ENCODE measurements around the gene TMCO1.
"Not testable (repeated sequence)": the region's sequence is repeated elsewhere in the genome, so short reads cannot be mapped to it uniquely, and the experiment has no call there.

Gene TMCO1

DNA sequence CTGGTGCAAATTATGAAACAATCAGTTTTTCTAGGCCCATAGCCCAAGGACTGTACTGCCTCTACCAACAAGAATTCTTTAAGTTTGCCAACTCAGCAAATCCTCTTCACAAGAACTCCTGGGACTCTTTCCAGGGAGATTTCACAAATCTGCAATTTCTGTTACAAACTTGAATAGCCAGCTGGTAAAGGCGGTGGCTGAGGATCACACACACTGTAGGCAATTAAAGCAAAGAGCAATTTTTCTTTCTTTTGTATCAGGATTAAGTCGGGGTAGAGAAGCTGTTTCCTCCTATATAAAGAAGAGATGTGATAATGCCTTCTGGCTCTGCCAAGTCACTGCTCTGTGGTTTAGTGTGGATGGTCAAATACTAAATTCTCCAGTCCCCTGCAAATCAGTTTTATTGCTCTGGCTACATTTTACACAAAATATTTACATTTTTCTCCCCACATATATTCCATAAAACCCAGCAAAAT is 72.0 kb downstream of the TMCO1 start:
- no peak for DNase-seq (ENCODE audit: extremely low spot score)
- ChIA-PET POLR2A (no interaction called here), CTCF (interaction anchor here (1.8 to 4.0 kb wide), 5 partner anchors 10 to 218 kb away, joined by 5 to 22 read pairs (median 16); no protein-coding TSS in a partner anchor)
- no peak for TF ChIP-seq CTCF (IDR thresholded peaks at IDR 0.05; ENCODE audit: control extremely low read depth, extremely low read depth, low read depth, missing control alignments)

GRCh38 chr1:165695031-165695430 is 73.6 kb downstream of the TMCO1 start:
- no peak for DNase-seq (ENCODE audit: extremely low spot score)
- no peak for TF ChIP-seq CTCF (IDR thresholded peaks at IDR 0.05; ENCODE audit: control extremely low read depth, extremely low read depth, low read depth, missing control alignments)
- ChIA-PET POLR2A (no interaction called here), CTCF (interaction anchor here (1.4 kb wide), 1 partner anchor 9 kb away, joined by 4 read pairs; no protein-coding TSS in a partner anchor)

DNA sequence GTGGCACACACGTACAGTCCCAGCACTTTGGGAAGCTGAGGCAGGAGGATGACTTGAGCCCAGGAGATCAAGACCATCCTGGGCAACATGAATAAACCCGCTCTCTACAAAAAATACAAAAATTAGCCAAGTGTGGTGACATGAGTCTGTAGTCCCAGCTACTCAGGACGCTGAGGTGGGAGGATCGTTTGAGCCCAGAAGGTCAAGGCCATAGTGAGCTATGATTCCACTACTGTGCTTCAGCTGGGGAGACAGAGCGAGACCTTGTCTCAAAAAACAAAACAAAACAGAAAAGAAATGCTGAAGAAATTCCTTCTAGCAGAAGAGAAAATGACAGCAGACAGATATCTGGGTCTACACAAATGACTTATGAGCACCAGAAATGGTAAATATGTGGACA is 80.6 kb downstream of the TMCO1 start:
- ChIA-PET POLR2A (no interaction called here), CTCF (interaction anchor here (3.4 kb wide), 1 partner anchor 9 kb away, joined by 22 read pairs; the partner anchor contains the start of gene ALDH9A1)
- no peak for TF ChIP-seq CTCF (IDR thresholded peaks at IDR 0.05; ENCODE audit: control extremely low read depth, extremely low read depth, low read depth, missing control alignments)
- DNase-seq (ENCODE audit: extremely low spot score): no peak

DNA sequence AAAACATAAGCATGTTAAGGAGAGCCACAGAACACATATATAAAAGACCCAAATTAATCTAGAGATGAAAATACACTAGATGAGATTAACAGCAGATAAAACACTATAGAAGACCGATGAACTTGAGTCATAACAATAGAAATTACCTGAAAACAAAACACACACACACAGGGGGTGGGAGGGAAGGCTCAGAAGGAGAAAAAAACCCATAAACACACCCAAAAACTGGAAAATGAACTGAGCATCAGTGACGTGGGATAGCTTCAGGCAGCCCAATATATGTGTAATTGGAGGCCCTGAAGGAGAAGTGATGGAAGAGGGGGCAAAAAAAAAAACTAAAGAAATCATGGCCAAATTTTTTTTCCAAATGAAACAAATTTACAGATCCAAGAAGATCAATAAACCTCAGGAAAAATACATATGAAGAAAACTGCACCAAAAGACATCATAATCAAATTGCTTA is 81.7 kb downstream of the TMCO1 start:
- CTCF ChIA-PET: interaction anchor here (1.0 to 3.4 kb wide), 4 partner anchors 8 to 20 kb away, joined by 3 to 22 read pairs (median 6); partner anchors contain the start of gene ALDH9A1
- no peak for DNase-seq (ENCODE audit: extremely low spot score)
- no peak for TF ChIP-seq CTCF (IDR thresholded peaks at IDR 0.05; ENCODE audit: control extremely low read depth, extremely low read depth, low read depth, missing control alignments)
- POLR2A ChIA-PET: no interaction called here

DNA sequence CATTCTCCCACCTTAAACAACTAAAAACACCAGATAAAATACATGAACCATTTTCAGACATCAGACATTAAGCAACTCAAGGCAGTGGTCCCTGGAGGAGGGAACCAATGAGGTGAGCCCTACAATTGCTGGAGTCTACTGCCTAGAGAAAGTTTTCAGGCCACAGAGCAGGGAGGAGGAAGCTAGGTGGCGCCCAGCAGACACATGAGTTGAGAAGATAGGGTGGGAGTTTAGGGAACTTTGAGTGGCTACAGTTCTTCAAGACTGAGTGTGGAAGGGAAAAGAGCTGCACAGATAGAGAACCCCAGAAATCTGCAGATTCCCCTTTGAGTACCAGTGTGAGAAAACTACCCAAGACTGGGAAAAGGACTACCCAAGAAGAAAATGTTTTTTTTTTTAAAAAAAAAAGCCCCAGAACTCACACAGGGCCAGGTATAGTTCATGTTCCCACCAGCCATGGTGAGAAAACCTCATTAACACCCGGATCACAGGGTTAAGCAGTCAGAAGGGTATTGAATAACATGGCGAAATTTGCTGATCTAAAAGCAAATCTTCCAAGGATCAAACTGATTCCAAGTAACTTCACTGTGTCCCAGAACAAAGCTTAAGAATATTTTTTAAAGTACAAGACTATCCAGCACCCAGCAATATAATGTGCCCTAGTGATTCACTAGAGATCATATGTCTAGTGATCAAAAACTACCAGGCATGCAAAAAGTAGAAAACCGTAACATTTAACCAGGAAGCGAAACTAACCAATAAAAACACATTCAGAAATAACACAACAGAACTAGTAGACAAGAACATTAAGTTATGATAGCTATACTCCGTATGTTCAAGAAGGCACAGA is 82.3 kb downstream of the TMCO1 start:
- peak; percentile 35 for TF ChIP-seq CTCF (IDR thresholded peaks at IDR 0.05; ENCODE audit: control extremely low read depth, extremely low read depth, low read depth, missing control alignments)
- CTCF ChIA-PET: interaction anchor here (1.0 to 3.4 kb wide), 9 partner anchors 9 to 84 kb away, joined by 3 to 22 read pairs (median 4); partner anchors contain the start of gene ALDH9A1
- DNase-seq (ENCODE audit: extremely low spot score): peak; percentile 27
- POLR2A ChIA-PET: interaction anchor here (1.2 kb wide), 1 partner anchor 12 kb away, joined by 4 read pairs; the partner anchor contains the start of gene ALDH9A1

- ChIA-PET POLR2A (no interaction called here), CTCF (interaction anchor here (0.9 to 2.2 kb wide), 5 partner anchors 9 to 83 kb away, joined by 3 to 6 read pairs (median 4); partner anchors contain the start of gene ALDH9A1)
- DNase-seq (ENCODE audit: extremely low spot score): no peak
- no peak for TF ChIP-seq CTCF (IDR thresholded peaks at IDR 0.05; ENCODE audit: control extremely low read depth, extremely low read depth, low read depth, missing control alignments)
Observed at GRCh38 chr1:165683848-165684485, 84.7 kb downstream of the TMCO1 start.

DNA sequence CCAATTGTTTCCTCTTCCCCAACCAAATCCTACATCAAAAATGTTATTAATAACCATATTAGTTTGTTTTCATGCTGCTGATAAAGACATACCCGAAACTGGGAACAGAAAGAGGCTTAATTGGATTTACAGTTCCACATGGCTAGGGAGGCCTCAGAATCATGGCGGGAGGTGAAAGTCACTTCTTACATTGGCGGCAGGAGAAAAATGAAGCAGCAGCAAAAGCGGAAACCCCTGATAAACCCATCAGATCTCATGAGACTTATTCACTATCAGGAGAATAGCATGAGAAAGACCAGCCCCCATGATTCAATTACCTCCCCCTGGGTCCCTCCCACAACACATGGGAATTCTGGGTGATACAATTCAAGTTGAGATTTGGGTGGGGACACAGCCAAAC is 87.9 kb downstream of the TMCO1 start:
- CTCF ChIA-PET: interaction anchor here (0.7 to 1.5 kb wide), 3 partner anchors 9 to 79 kb away, joined by 3 to 4 read pairs (median 3); no protein-coding TSS in a partner anchor
- POLR2A ChIA-PET; DNase-seq (ENCODE audit: extremely low spot score): not testable (repeated sequence)
